CD14-positive monocyte (primary cell): ENCODE results near the gene UPK1A. TPM values are rescaled to one million over a fixed set of nuclear protein-coding genes. Genes with fewer than 3 reads are reported as not detected.

Source experiments
- DNase-seq, 3 donors: peaks; one replicate each; pipeline ENCODE4 v3.0.0-alpha.2; 2011 to 2022
- H2AFZ ChIP-seq: 2 replicates; pipeline ENCODE4 v1.6.0; 2012; ENCODE audit warnings: mild to moderate bottlenecking, low read depth, low read length, inconsistent platforms; ENCODE audit not compliant: insufficient read depth, poor library complexity, severe bottlenecking
- H3K27ac ChIP-seq, 2 donors: 1 replicate in 1 of 2; 2 replicates in 1 of 2; pipeline ENCODE4 v1.5.1; 2012 to 2013; ENCODE audit warnings: low read length in 2 of 2, control low read depth in 1 of 2, inconsistent platforms in 1 of 2, low read depth in 1 of 2, mild to moderate bottlenecking in 1 of 2
- H3K27me3 ChIP-seq, 2 donors: one replicate each; pipeline versions ENCODE4 v1.6.0 to v1.6.1; 2011 to 2013; ENCODE audit warnings: low read length in 2 of 2; ENCODE audit not compliant: control insufficient read depth in 2 of 2, insufficient read depth in 2 of 2
- H3K36me3 ChIP-seq, 2 donors: replicated peaks in 1 of 2; 1 replicate in 1 of 2; 2 replicates in 1 of 2; pipeline versions ENCODE4 v1.5.1 to v1.6.1; 2012 to 2013; ENCODE audit warnings: low read length in 2 of 2, control low read depth in 1 of 2, inconsistent platforms in 1 of 2, mild to moderate bottlenecking in 1 of 2; ENCODE audit not compliant: insufficient read depth in 2 of 2, control insufficient read depth in 1 of 2
- H3K4me1 ChIP-seq, 2 donors: 1 replicate in 1 of 2; 2 replicates in 1 of 2; pipeline versions ENCODE4 v1.5.1 to v1.6.1; 2012 to 2013; ENCODE audit warnings: low read length in 2 of 2, control low read depth in 1 of 2, inconsistent platforms in 1 of 2, mild to moderate bottlenecking in 1 of 2, moderate library complexity in 1 of 2; ENCODE audit not compliant: insufficient read depth in 2 of 2, control insufficient read depth in 1 of 2
- H3K4me2 ChIP-seq: replicated peaks from 2 replicates; pipeline ENCODE3; 2012; ENCODE audit warnings: low read length, moderate library complexity, mild to moderate bottlenecking; ENCODE audit not compliant: poor library complexity, severe bottlenecking; ENCODE audit errors: extremely low read depth
- H3K4me3 ChIP-seq, 3 experiments: fragments of 200-600 bp in 1 of 3; sonication (generic) in 1 of 3; replicated peaks in 1 of 3; 1 replicate in 2 of 3; 2 replicates in 1 of 3; pipeline ENCODE4 v1.5.1; 2011 to 2013; ENCODE audit warnings: low read length in 3 of 3, mild to moderate bottlenecking in 3 of 3, control low read depth in 2 of 3, low read depth in 2 of 3, inconsistent platforms in 1 of 3, moderate library complexity in 1 of 3
- H3K79me2 ChIP-seq: 2 replicates; pipeline ENCODE4 v1.6.0; 2012; ENCODE audit warnings: mild to moderate bottlenecking, control low read depth, inconsistent platforms, low read length, moderate library complexity; ENCODE audit not compliant: insufficient read depth
- H3K9ac ChIP-seq: 2 replicates; pipeline ENCODE4 v1.6.0; 2017; ENCODE audit warnings: low read length, mild to moderate bottlenecking; ENCODE audit not compliant: insufficient read depth, poor library complexity, severe bottlenecking
- H3K9me3 ChIP-seq, 2 donors: replicated peaks in 1 of 2; 1 replicate in 1 of 2; 2 replicates in 1 of 2; pipeline versions ENCODE4 v1.5.1 to v1.6.1; 2012 to 2013; ENCODE audit warnings: low read length in 2 of 2, control low read depth in 1 of 2; ENCODE audit not compliant: control insufficient read depth in 1 of 2, insufficient read depth in 1 of 2
- H4K20me1 ChIP-seq: 2 replicates; pipeline ENCODE4 v1.6.0; 2012; ENCODE audit warnings: mild to moderate bottlenecking, low read length, control low read depth, moderate library complexity; ENCODE audit not compliant: insufficient read depth
- H3K27ac Mint-ChIP-seq, 7 donors: one replicate each; pipeline ENCODE4 v1.8.0; 2020; ENCODE audit warnings: mild to moderate bottlenecking in 7 of 7, mixed read lengths in 7 of 7, moderate library complexity in 6 of 7, inconsistent platforms in 2 of 7
- H3K27me3 Mint-ChIP-seq, 3 donors: one replicate each; pipeline ENCODE4 v1.8.0; 2021 to 2022; ENCODE audit warnings: low read depth in 3 of 3, mild to moderate bottlenecking in 3 of 3, mixed read lengths in 3 of 3, moderate library complexity in 3 of 3, inconsistent platforms in 1 of 3
- H3K36me3 Mint-ChIP-seq, 2 donors: one replicate each; pipeline ENCODE4 v1.8.0; 2020; ENCODE audit warnings: mixed read lengths in 2 of 2, inconsistent platforms in 1 of 2, mild to moderate bottlenecking in 1 of 2
- H3K4me1 Mint-ChIP-seq: one replicate; pipeline ENCODE4 v1.8.0; 2020; ENCODE audit warnings: mild to moderate bottlenecking, mixed read lengths
- H3K4me3 Mint-ChIP-seq, 2 donors: one replicate each; pipeline ENCODE4 v1.8.0; 2020; ENCODE audit warnings: mild to moderate bottlenecking in 2 of 2, mixed read lengths in 2 of 2, moderate library complexity in 1 of 2
- H3K9me3 Mint-ChIP-seq, 7 donors: one replicate each; pipeline ENCODE4 v1.8.0; 2020 to 2022; ENCODE audit warnings: mixed read lengths in 7 of 7, mild to moderate bottlenecking in 6 of 7, moderate library complexity in 6 of 7, inconsistent platforms in 2 of 7
- CTCF ChIP-seq: fragments of 200-600 bp; IDR thresholded peaks from one replicate; pipeline ENCODE4 v1.8.0; 2022; ENCODE audit warnings: antibody characterized with exemption, mild to moderate bottlenecking
- WGBS: methylation state at CpG from one replicate; pipeline ENCODE4 v1.1.5; 2013; ENCODE audit warnings: missing lambda C conversion rate; ENCODE audit not compliant: insufficient coverage; 5-methylcytosine and 5-hydroxymethylcytosine counted together
- intact Hi-C, 2 donors: fragments of 100-400 bp; cut with micrococcal nuclease; formaldehyde crosslinking; loops; one replicate each; pipeline versions ENCODE4 v1.15.0 to v1.15.1; 2023
- polyA plus RNA-seq, 3 donors: library from polyadenylated mRNA; depleted of rRNA in 1 of 3; unstranded in 2 of 3; stranded (reverse) in 1 of 3; fragments of 300-500 nt in 2 of 3; fragments of >200 nt in 1 of 3; fragmentation: Illumina TruSeq in 2 of 3; gene quantifications; 1 replicate in 2 of 3; 2 replicates in 1 of 3; pipeline ENCODE4 v1.2.3, GENCODE V29; 2012 to 2021

UPK1A gene
- polyA plus RNA-seq, 3 donors = not detected

- H3K9me3 ChIP-seq = no peaks in the 10 kb centered on the region
- H3K27ac Mint-ChIP-seq = no peak overlapping the region
- peaks cover 0 to 4% (median 0%) of the 10 kb centered on the region in 7 donors for H3K9me3 Mint-ChIP-seq
These were observed 1.2 kb upstream of the UPK1A start for GRCh38 chr19:35665157-35665556.

GRCh38 chr19:35665604-35666003, 713 bp upstream of the UPK1A start:
- H4K20me1 ChIP-seq = peaks cover 6% of the 10 kb centered on the region
- no peaks in the 10 kb centered on the region for H3K27me3 ChIP-seq
- H2AFZ ChIP-seq = no peak overlapping the region
- H3K27ac Mint-ChIP-seq = no peak overlapping the region
- WGBS = 71% methylated on average over 6 of the region's 7 CpGs
- no peak overlapping the region for H3K4me3 Mint-ChIP-seq
- no peak for DNase-seq
- H3K4me3 ChIP-seq = no peak overlapping the region
- H3K36me3 Mint-ChIP-seq = peaks cover 0 to 11% of the 10 kb centered on the region in 2 donors
- H3K27ac ChIP-seq = no peak overlapping the region
- intact Hi-C loops = no loop called here
- H3K27me3 Mint-ChIP-seq = peaks cover 11 to 15% (median 14%) of the 10 kb centered on the region in 3 donors
- no peaks in the 10 kb centered on the region for H3K4me1 Mint-ChIP-seq
- no peaks in the 10 kb centered on the region for H3K79me2 ChIP-seq
- peaks cover 25 to 26% of the 10 kb centered on the region in 2 donors for H3K36me3 ChIP-seq
- no peaks in the 10 kb centered on the region for H3K4me1 ChIP-seq
- no peak overlapping the region for H3K9ac ChIP-seq
- TF ChIP-seq CTCF = no peak
- H3K9me3 ChIP-seq = no peaks in the 10 kb centered on the region
- peaks cover 0 to 4% (median 0%) of the 10 kb centered on the region in 7 donors for H3K9me3 Mint-ChIP-seq
- H3K4me2 ChIP-seq = no peak overlapping the region

More at GRCh38 chr19:35665157-35665556, 1.2 kb upstream of the UPK1A start:
- Histone ChIP-seq H3K27ac (no peak overlapping the region), H3K4me2 (no peak overlapping the region), H3K9ac (no peak overlapping the region), H3K36me3 (peaks cover 26 to 28% of the 10 kb centered on the region in 2 donors), H3K4me3 (no peak overlapping the region), H2AFZ (no peak overlapping the region), H4K20me1 (peaks cover 8% of the 10 kb centered on the region), H3K27me3 (no peaks in the 10 kb centered on the region), H3K79me2 (no peaks in the 10 kb centered on the region), H3K4me1 (no peaks in the 10 kb centered on the region)
- intact Hi-C loops = no loop called here
- no peak for TF ChIP-seq CTCF
- no peaks in the 10 kb centered on the region for H3K4me1 Mint-ChIP-seq
- 97% methylated on average over 23 of the region's 24 CpGs for WGBS
- peaks cover 0 to 11% of the 10 kb centered on the region in 2 donors for H3K36me3 Mint-ChIP-seq
- DNase-seq = no peak
- H3K4me3 Mint-ChIP-seq = no peak overlapping the region
- peaks cover 10 to 15% (median 13%) of the 10 kb centered on the region in 3 donors for H3K27me3 Mint-ChIP-seq
